PFSK-1 (cell line): ENCODE results near the gene BPHL.

Experiments used
- FOXP2 ChIP-seq: optimal IDR thresholded peaks from 2 replicates; pipeline ENCODE3; 2011; ENCODE audit warnings: borderline replicate concordance, control low read depth, inconsistent platforms; ENCODE audit not compliant: insufficient read depth; ENCODE audit errors: extremely low read length, extremely low read depth
- POLR2AphosphoS5 ChIP-seq: IDR thresholded peaks from 2 replicates; pipeline ENCODE4 v1.6.1; 2012; ENCODE audit warnings: low read depth, mild to moderate bottlenecking, control low read depth, low read length, moderate library complexity
- SIN3A ChIP-seq: IDR thresholded peaks from 2 replicates; pipeline ENCODE4 v1.6.1; 2012; ENCODE audit warnings: mild to moderate bottlenecking, low read length, moderate library complexity, borderline replicate concordance; ENCODE audit not compliant: insufficient read depth
- TF ChIP-seq, protein P1 (sequence below), 2 experiments: IDR thresholded peaks; 2 replicates each; pipeline versions ENCODE4 v1.6.1 to v1.8.0; 2011 to 2012; ENCODE audit warnings: low read depth in 2 of 2, low read length in 2 of 2, control low read depth in 1 of 2, inconsistent platforms in 1 of 2, mild to moderate bottlenecking in 1 of 2, moderate library complexity in 1 of 2; ENCODE audit not compliant: insufficient read depth in 1 of 2

DNA sequence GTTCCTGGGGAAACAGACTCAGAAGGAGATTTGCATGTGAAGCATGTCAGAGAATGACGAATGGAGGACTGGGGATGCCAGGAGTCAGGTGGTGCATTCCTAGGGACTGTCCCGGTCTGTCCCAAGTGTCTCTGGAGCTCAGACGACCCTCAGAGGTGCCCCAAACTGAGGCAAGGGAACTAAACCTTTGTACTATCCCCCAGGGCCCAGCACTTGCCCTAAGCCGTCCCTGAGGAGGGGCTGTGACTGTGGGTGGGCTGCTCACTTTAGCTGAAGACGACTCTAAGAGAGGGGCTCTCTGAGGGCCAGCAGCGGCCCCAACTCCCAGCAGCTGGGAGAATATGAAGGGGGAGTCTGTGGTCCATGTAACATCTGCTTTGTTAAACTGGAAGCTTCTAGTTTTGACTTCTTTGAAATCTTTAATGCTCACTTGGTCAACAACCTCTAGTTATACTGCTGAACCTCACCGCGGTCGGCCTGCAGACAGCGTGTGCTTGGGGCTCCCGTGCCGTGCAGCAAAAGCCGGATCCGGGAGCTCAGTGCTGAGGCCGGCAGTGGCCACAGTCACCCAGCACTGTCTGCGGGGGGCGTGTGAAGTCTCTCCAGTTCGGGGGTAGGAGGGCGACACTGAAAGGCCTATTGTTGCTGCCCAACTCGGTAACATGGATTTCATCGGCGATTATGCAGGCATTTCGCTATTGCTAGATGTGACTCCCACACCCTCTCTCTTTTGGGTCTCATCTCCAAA is 74.8 kb downstream of the BPHL start:
- TF ChIP-seq POLR2AphosphoS5: no peak
- TF ChIP-seq FOXP2: no peak
- TF ChIP-seq, protein P1, sequence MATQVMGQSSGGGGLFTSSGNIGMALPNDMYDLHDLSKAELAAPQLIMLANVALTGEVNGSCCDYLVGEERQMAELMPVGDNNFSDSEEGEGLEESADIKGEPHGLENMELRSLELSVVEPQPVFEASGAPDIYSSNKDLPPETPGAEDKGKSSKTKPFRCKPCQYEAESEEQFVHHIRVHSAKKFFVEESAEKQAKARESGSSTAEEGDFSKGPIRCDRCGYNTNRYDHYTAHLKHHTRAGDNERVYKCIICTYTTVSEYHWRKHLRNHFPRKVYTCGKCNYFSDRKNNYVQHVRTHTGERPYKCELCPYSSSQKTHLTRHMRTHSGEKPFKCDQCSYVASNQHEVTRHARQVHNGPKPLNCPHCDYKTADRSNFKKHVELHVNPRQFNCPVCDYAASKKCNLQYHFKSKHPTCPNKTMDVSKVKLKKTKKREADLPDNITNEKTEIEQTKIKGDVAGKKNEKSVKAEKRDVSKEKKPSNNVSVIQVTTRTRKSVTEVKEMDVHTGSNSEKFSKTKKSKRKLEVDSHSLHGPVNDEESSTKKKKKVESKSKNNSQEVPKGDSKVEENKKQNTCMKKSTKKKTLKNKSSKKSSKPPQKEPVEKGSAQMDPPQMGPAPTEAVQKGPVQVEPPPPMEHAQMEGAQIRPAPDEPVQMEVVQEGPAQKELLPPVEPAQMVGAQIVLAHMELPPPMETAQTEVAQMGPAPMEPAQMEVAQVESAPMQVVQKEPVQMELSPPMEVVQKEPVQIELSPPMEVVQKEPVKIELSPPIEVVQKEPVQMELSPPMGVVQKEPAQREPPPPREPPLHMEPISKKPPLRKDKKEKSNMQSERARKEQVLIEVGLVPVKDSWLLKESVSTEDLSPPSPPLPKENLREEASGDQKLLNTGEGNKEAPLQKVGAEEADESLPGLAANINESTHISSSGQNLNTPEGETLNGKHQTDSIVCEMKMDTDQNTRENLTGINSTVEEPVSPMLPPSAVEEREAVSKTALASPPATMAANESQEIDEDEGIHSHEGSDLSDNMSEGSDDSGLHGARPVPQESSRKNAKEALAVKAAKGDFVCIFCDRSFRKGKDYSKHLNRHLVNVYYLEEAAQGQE (IDR thresholded peaks at IDR 0.05; ENCODE audit: insufficient read depth in 1 of 2, low read depth in 2 of 2, low read length in 2 of 2): no peak
- TF ChIP-seq SIN3A: no peak
